GM15510 (cell line): Measurements from ENCODE around the gene VARS1.

Source experiments
- POLR2A ChIP-seq: IDR thresholded peaks from 3 replicates; pipeline ENCODE4 v1.6.1; 2011; ENCODE audit warnings: borderline replicate concordance; ENCODE audit not compliant: insufficient read length; ENCODE audit errors: extremely low read depth

Gene VARS1

DNA sequence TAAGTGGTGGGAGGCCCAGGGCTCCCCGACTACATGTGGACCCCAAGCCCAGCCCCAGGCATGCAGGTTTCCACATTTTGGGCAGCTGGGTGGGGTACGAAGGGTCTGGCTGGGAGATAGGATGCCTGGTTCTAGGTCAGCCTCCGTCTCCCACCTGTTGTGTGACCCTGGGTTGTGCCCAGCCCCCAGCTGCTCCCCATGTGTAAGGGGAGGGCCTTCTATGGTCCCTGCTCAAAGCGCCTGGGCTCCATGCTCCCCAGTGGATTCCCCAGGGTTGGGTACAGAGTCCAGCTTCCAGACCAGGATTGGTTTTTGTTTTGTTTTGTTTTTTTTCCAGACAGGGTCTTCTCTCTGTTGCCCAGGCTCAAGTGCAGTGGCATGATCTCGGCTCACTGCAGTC, 17.4 kb downstream of the VARS1 start:
- no peak for TF ChIP-seq POLR2A

DNA sequence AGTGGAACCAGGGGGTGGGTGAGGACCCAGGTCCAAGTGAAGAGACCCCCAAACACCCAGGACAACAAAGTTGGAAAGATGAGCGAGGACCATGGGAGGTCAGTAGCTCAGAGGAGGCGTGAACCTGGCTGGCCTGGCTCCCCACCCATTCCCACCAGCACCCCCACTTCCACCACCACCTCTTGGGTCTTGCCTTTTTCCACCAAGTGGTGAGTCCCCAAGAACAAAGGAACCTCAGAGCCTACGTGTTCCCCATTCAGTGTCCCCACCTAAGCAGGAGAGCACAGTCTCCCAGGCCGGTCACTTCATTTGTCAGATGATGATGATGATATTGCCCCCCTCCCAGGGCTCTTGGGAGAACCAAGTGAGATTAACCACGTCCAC, 17.9 kb downstream of the VARS1 start:
- no peak for TF ChIP-seq POLR2A

DNA sequence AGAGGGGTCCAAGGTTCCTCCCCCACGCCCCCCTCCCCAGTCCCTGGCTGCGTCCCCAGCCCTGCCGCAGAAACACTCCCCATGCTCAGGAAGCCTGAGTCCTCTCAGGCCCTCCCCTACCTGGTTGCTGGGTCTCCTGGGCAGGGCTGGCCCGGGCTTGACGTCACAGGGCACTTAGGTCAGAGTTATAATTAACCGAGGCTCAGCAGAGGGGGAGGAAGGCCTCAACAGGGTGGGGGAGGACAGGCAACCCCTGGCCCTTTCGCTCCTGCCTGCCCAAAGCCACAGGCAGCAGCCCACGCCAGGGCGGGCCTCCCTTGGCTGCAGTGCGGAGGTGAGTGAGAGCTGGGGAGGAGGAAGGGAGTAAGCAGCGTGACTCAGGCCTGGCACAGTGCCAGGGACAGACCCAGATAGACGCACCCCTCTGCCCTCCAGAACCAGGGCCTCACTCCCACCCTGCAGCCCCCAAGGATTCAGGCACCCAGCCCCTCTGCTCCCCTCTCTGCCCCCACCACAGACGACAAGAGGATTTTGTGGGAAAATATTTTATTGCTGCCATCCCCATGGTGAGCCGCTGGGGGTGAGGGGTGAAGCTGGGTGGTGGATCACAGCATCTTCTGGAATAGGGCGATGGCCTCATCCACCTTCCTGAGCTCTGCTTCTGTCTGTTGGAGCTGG, 18.4 kb downstream of the VARS1 start, which contains the start of gene VWA7:
TSS of gene VWA7 (minus strand) at position 340 of the 678 bp plus-strand sequence. CDS start 549 bp downstream, outside the sequence.
- no peak for TF ChIP-seq POLR2A

DNA sequence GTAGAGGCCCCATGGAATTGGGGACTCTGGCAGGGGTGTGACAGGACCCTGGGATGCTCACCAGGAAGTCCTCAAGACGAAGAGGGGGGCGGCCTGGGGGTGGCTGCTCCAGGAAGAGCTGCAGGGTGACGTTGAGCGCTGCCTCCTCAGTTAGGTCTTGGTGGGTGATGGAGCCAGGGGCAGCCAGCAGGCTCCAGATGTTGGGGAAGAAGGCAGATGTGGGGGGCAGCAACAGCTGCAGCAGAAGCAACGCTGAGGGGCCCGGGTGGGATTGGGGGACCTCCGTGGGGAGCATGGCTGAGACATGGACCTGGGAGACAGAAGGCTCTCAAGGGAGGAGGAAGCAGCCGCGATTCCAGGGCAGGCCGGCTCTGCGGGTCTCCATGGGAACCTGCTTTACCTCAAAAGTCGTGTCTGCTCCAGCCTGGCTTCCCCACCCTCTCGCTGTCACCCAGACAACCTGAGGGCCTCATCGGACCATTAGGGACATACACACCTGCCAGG, 19.0 kb downstream of the VARS1 start:
- TF ChIP-seq POLR2A: no peak

DNA sequence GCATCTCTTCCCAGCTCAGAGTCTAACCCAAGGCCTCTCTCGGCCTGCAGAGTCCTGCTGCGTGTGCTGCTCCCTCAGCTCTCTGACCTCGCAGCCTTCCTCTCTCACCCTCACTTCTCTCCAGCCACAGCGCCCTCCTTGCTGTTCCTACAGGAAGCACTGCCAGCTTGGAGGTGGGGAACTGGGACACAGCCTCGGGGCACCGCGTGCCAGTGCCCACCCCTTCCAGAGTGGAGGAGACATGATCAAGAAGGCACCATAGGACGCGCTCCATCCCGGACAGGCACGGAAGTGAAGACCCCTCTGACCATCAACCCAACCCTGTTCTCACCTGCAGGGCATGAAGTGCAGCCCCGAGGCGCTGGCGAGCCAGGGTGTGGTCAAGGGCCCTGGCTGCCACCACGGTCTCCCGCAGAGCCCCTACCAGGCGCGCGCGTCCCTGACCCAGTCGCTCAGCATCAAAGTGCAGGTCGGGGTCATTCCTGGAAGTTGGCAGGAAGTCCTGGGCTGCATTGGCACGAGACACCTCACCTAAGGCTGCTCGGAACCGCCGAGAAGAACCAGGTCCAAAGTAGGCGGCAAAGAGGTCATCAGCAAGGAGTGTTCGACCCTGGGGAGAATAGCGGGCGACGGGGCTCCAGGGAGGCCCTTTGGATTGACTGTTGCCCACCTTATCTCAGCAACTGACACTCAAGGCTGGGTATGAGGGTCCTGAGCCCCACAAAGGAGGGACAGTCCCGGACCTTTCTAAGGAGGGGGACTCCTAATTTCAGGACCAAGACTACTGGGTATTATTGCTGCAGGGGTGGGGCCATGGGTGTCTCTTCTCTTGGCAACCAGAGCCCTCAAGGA, 19.7 kb downstream of the VARS1 start:
- TF ChIP-seq POLR2A: no peak

DNA sequence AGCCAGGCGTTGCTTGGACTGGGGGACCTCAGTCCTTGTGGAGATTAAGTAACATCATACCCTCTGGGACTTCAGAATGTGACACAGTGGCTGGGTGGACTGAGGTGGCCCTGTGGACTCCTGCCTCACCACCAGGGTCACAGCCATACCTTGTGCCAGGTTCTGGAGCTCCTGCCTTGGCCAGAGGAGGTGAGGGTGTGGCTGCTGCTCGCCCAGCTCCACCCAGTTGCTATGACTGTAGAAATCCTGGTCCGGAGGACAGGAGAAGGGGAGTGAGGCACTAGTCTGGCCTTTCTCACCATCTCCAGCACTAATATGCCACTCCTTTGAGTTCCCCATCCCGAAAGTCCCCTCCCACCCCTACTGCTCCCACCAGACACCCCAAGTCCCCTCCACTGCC, 20.4 kb downstream of the VARS1 start:
- no peak for TF ChIP-seq POLR2A

DNA sequence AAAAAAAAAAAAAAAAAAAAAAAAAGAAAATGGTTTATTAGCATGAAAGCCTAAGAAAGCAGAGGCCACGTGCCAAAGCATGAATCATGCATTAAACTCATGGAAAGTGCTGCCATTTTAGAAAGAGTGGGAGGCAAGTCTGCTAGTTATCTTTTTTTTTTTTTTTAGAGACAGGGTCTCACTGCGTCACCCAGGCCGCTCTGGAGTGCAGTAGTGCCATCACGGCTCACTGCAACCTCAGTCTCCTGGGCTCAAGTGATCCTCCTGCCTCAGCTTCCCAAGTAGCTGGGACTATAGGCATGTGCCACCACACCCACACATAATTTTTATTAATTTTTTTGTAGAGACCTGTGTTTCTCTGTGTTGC, 23.6 kb downstream of the VARS1 start:
- TF ChIP-seq POLR2A: no peak

DNA sequence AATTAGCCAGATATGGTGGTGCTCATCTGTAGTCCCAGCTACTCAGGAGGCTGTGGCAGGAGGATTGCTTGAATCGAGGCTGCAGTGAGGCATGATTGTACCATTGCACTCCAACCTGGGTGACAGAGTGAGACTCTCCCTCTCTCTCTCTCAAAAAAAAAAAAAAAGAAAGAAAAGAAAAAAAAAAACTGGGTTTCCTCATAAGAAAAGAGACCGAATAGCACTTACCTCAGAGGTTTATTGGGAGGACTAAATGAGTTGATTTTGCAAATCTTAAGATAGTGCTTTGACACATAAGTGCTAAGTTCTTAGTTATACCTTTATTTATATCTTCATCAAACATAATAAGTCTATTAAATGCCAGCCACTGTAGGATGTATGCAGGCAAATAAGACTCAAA, 24.7 kb downstream of the VARS1 start:
- no peak for TF ChIP-seq POLR2A

DNA sequence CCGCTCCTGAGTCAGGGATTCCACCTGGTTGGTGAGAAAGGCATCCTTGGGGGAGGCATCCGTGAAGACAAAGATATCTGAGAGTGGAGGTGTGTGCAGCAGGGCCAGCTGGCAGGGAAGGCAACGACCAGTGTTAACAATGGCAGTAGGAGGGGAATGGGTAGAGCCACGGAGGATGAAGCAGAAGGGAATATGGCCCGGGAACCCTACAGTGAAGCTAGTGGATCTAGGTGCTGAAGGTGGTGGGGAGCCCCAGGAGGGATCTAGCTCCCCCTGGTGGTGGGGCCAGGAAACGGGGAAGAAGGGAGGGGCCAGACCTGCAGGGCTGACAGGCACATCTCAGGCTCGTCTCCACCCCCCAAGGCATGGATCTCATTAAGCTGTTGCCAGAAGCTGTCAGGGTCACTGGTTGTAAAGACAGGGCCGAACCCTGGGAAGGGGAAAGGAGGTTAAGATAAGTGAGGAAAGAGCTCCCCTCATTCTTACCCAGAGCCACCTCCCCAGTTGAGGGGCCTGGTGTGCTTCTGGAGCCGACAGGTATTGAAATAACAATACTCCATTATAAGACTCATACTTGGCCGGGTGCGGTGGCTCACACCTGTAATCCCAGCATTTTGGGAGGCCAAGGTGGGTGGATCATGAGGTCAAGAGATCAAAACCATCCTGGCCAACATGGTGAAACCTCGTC, 25.7 kb downstream of the VARS1 start:
- TF ChIP-seq POLR2A: no peak

DNA sequence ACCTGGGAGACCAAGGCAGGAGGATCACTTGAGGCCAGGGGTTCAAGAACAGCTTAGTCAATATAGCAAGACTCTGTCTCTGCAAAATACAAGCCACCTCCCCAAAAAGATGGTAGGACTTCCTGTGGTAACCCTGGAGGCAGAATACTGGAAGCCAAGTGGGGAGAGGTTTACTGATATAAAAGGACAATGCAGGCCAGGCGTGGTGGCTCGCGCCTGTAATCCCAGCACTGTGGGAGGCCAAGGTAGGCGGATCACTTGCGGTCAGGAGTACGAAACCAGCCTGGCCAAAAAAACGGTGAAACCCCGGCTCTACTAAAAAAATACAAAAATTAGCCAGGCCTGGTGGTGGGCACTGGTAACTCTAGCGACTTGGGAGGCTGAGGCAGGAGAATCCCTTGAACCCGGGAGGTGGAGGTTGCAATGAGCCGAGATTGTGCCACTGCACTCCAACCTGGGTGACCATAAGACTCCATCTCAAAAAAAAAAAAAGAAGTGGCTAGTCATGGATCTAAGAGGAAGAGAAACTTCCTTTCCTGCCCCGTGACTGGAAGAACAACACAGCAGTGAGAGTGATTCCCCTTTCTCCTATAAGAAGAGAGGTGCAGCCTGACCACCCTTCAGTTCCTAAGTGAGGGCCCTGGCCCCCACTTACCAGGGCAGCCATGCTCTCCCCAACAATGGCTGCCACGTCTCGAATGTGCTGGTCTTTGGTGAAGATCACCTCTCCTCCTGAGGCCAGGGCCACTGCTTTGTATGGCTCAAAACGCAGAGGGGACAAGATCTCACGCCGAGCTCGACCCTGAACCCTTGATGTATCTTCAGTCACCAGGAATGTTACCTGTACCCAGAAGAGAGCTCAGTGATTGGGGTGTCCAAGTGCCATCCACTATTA, 26.9 kb downstream of the VARS1 start:
- no peak for TF ChIP-seq POLR2A

DNA sequence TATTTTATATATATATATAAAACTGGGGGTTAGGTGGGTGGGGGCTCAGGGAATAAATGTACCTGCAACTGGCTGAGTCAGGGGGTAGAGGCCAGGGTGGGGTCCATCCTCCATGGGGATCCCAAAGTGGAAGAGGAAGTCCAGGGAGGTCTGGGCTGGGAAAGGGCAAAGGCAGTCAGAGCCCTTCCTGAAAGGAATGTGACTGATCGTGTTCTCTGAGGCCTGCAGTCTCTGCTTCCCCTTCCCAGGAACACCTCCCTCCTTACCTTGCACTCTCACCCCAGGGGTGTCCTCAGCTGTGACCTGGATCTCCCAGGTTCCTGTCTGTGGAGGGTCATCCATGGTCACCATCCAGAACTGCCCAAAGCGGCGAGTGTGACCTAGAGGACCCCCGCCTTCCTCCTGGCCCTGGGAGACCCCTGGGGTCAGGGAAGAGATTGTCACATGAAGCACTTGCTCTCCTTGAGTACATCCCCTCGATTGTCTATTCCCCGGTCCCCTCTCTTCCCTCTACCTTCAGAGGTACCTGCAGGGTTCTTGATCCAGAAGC, 28.4 kb downstream of the VARS1 start:
- TF ChIP-seq POLR2A: no peak

DNA sequence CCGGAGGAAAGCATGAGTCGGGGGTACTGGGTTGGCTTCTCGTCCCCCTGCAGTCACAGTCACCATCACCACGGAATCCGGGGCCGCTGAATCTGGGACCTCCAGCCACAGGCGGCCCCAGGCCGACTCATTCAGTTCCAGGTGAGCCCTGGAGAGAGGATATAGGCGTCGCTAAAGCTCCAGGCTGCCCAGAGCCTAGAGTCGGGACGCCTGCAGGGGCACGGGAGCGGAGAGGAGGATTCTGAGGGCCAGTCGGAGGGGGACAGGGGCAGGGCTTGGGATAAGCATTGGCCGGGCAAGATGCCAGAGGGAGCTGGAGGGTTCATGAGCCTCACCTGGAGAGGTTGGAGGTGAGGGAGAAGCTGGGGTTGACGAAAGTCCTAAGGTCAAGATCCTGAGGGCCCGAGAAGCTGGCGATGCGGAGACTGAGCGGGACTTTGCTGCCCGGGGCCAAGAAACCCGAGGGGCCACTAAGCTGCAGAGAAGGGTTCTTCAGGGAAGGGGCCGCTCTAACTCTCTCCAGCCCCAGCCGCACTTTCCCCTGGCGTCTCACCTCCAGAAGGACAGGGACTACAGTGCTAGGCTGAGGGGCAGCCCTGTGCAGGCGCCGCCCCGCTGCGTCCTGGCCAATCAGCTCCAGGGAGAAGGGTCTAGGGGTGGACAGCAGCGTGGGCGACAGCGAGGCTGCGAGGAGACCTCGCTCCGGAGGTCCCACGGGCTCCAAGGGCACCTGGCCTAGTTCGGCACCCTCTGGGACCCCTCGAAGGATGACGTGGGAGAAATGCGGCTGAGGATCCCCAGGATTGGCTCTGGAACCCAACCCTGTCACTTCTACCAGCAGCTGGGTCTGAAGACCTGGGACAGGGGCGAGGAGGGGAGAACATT, 29.4 kb downstream of the VARS1 start:
- no peak for TF ChIP-seq POLR2A

DNA sequence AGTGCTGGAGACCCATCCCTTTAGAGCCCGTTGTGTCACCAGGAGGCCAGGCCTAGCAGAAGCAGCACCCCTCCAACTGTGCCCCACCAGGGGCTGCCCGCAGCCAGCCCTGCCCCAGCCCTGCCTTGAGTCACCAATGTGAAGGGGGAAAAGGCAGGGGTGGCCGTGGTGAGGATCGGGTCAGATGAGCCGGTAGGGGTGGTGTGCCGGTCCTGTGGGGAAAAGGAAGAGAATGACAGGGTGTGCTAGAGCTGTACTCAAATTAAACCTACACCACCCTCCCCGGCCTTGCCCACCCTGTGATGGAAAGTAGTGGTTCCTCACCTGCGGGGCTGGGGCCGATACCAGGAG, 30.0 kb downstream of the VARS1 start:
- no peak for TF ChIP-seq POLR2A
